ENCODE results near the gene DDI1. TPM values are rescaled to one million over a fixed set of nuclear protein-coding genes. Genes with fewer than 3 reads are reported as not detected.

Gene DDI1
- total and polyA plus RNA-seq, 12 donors: not detected

DNA sequence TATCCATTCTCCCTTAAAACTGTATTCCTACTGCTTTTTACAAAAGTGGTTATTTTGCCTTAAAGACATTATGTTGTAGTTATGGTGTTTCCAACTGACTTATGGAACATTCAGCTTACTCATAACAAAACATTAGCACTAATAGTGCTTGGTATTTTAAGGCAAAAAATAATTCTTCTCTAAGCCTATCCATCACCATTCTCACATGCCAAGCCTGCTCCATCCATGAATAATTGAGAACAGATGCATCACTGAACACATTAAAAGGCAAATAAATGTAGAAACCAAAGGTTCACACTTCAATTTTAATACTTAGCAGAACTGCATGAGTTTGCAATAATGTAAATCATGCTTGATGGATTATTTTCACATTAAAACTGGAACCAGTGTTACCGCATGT is 42.3 kb upstream of the DDI1 start:
- H3K27ac ChIP-seq: no peak overlapping the region
- H3K4me1 ChIP-seq: no peaks in the 10 kb centered on the region
- DNase-seq: no peak
- no peaks in the 10 kb centered on the region for H3K36me3 ChIP-seq
- H3K4me3 ChIP-seq: no peak overlapping the region
- WGBS, 2 donors: 100% methylated on average over 1 of the region's 1 CpG
- TF ChIP-seq, protein P1, sequence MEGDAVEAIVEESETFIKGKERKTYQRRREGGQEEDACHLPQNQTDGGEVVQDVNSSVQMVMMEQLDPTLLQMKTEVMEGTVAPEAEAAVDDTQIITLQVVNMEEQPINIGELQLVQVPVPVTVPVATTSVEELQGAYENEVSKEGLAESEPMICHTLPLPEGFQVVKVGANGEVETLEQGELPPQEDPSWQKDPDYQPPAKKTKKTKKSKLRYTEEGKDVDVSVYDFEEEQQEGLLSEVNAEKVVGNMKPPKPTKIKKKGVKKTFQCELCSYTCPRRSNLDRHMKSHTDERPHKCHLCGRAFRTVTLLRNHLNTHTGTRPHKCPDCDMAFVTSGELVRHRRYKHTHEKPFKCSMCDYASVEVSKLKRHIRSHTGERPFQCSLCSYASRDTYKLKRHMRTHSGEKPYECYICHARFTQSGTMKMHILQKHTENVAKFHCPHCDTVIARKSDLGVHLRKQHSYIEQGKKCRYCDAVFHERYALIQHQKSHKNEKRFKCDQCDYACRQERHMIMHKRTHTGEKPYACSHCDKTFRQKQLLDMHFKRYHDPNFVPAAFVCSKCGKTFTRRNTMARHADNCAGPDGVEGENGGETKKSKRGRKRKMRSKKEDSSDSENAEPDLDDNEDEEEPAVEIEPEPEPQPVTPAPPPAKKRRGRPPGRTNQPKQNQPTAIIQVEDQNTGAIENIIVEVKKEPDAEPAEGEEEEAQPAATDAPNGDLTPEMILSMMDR (IDR thresholded peaks at IDR 0.05): no peak
- intact Hi-C loops (cut with DNase I): no loop called here
- H3K27me3 ChIP-seq: no peaks in the 10 kb centered on the region
- no peak for ATAC-seq
- H3K9me3 ChIP-seq: no peaks in the 10 kb centered on the region

DNA sequence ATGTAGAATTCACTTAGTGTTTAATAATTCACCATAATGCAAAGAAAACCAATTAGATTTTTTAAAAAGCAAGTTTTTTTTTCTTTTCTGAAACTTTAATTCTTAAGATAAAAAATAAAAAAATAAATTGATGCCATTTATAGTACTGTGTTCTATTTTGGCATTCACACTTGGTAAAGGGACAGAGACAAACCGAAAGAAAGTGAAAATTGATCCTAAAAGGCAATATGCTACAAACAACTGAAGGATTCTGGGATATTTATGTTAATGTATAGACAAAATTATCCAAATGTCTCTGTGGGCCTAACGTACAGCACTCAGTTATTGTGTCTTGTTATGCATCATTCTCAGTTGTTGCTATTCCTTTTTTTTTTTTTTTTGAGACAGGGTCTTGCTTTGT is 41.9 kb upstream of the DDI1 start:
- intact Hi-C loops (cut with DNase I): no loop called here
- Histone ChIP-seq H3K27ac (no peak overlapping the region), H3K4me3 (no peak overlapping the region), H3K4me1 (no peaks in the 10 kb centered on the region), H3K9me3 (no peaks in the 10 kb centered on the region), H3K27me3 (no peaks in the 10 kb centered on the region), H3K36me3 (no peaks in the 10 kb centered on the region)
- WGBS, 2 donors: 88 to 89% methylated on average over 2 of the region's 2 CpGs
- ATAC-seq (no peak), DNase-seq (no peak)
- TF ChIP-seq, protein P1 (IDR thresholded peaks at IDR 0.05): no peak

DNA sequence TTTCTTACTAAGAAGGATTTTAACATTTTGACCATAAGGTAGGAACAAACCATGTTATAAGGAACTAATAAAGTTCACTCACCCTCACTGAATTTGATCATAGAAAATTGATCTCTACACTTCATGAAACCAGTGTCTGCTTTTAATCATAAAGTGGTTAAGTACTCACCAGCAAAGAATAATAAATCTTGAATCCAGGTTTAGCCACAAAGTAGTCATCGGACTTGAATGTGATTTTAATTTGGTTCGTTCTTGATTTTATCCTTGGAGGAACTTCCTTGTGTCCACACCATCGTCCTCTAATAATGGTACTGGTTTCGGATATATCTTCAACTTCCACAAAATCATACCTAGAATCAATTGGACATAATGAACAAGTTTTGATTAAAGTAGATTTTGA is 40.5 kb upstream of the DDI1 start:
- H3K4me1 ChIP-seq: no peaks in the 10 kb centered on the region
- intact Hi-C loops (cut with DNase I): no loop called here
- no peak overlapping the region for H3K4me3 ChIP-seq
- no peaks in the 10 kb centered on the region for H3K9me3 ChIP-seq
- H3K27ac ChIP-seq: no peak overlapping the region
- H3K27me3 ChIP-seq: no peaks in the 10 kb centered on the region
- TF ChIP-seq, protein P1 (IDR thresholded peaks at IDR 0.05): no peak
- DNase-seq (no peak), ATAC-seq (no peak)
- no peaks in the 10 kb centered on the region for H3K36me3 ChIP-seq
- 97% methylated on average over 4 of the region's 4 CpGs for WGBS, 2 donors

DNA sequence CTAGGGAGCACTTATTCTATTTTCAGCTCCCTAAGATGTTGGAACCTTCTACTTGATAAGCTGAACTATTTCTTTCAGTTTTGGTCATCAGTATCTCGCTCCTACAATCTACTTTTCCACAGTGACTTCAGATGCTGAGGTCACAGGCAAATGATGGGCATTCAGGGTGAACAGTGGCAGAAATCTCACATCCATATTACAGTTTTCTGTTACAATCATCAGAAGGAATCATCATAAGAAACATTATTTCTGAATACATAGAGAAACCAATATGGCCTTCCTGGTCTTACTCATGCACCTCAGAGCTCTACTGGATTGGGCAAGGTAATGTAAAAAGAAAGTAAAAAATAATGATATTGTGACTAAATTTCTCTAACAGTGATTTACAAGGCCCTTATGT is 39.4 kb upstream of the DDI1 start:
- TF ChIP-seq, protein P1 (IDR thresholded peaks at IDR 0.05): no peak
- WGBS, 2 donors: 92 to 98% methylated on average over 1 of the region's 1 CpG
- Histone ChIP-seq H3K27ac (no peak overlapping the region), H3K36me3 (no peaks in the 10 kb centered on the region), H3K4me3 (no peak overlapping the region), H3K27me3 (no peaks in the 10 kb centered on the region), H3K4me1 (no peaks in the 10 kb centered on the region), H3K9me3 (no peaks in the 10 kb centered on the region)
- intact Hi-C loops (cut with DNase I): no loop called here
- ATAC-seq: no peak
- DNase-seq: no peak
